Measurements from ENCODE around the gene RSPH10B. TPM values are rescaled to one million over a fixed set of nuclear protein-coding genes. Genes with fewer than 3 reads are reported as not detected.
"Not testable (repeated sequence)": the region's sequence is repeated elsewhere in the genome, so short reads cannot be mapped to it uniquely, and the experiment has no call there.

The RSPH10B gene
- total RNA-seq, 1 donor from 2014 or later = 0.11 TPM

GRCh38 chr7:5997210-5997808, 26.8 kb upstream of the RSPH10B start:
- Histone ChIP-seq H3F3A (ENCODE audit: low read depth) (peaks cover 7% of the 10 kb centered on the region), H3K79me2 (ENCODE audit: low read depth) (no peaks in the 10 kb centered on the region), H3K4me3 (no peak overlapping the region), H3K9ac (no peak overlapping the region), H3K36me3 (peaks cover 8% of the 10 kb centered on the region), H3K9me3 (ENCODE audit: low read depth) (no peaks in the 10 kb centered on the region), H3K27me3 (no peaks in the 10 kb centered on the region), H3K27ac (no peak overlapping the region), H2AFZ (replicated peaks) (no peak overlapping the region), H3K4me2 (no peak overlapping the region), H3K4me1 (no peaks in the 10 kb centered on the region), H4K20me1 (ENCODE audit: low read depth) (no peaks in the 10 kb centered on the region)
- Mint-ChIP-seq H3K9me3 (no peaks in the 10 kb centered on the region), H3K36me3 (peaks cover 18% of the 10 kb centered on the region), H3K4me1 (peaks cover 6% of the 10 kb centered on the region), H3K27ac (no peak overlapping the region), H3K4me3 (no peak overlapping the region), H3K27me3 (ENCODE audit: insufficient read depth, low read depth) (peaks cover 2% of the 10 kb centered on the region)
- DNase-seq (ENCODE audit: low spot score) = peak; percentile 72
- TF ChIP-seq EZH2phosphoT487 (IDR thresholded peaks at IDR 0.05) (no peak), EZH2 (IDR thresholded peaks at IDR 0.05) (no peak), CTCF (IDR thresholded peaks at IDR 0.05) (peak; percentile 68)

GRCh38 chr7:5987061-5987460, 16.6 kb upstream of the RSPH10B start:
- not testable (repeated sequence) for H3F3A ChIP-seq (ENCODE audit: low read depth); H3K9me3 ChIP-seq (ENCODE audit: low read depth); H3K9me3 Mint-ChIP-seq; H3K4me1 Mint-ChIP-seq; H3K27me3 Mint-ChIP-seq (ENCODE audit: insufficient read depth, low read depth); H3K27ac Mint-ChIP-seq; H3K79me2 ChIP-seq (ENCODE audit: low read depth); H3K4me1 ChIP-seq; H3K4me3 ChIP-seq; H3K27ac ChIP-seq; H4K20me1 ChIP-seq (ENCODE audit: low read depth); H2AFZ ChIP-seq (replicated peaks); H3K27me3 ChIP-seq; H3K4me2 ChIP-seq; H3K36me3 ChIP-seq; H3K4me3 Mint-ChIP-seq; DNase-seq (ENCODE audit: low spot score); H3K9ac ChIP-seq
- peaks cover 22% of the 10 kb centered on the region for H3K36me3 Mint-ChIP-seq

- not testable (repeated sequence) for H2AFZ ChIP-seq (replicated peaks); H3K4me3 Mint-ChIP-seq; DNase-seq (ENCODE audit: low spot score); H3K79me2 ChIP-seq (ENCODE audit: low read depth); H3K4me1 Mint-ChIP-seq; H3K9me3 ChIP-seq (ENCODE audit: low read depth); H3K9me3 Mint-ChIP-seq; H3F3A ChIP-seq (ENCODE audit: low read depth); H3K36me3 ChIP-seq; H3K4me1 ChIP-seq; H3K27ac ChIP-seq; H4K20me1 ChIP-seq (ENCODE audit: low read depth); H3K4me3 ChIP-seq; H3K27ac Mint-ChIP-seq; H3K27me3 ChIP-seq; H3K9ac ChIP-seq; H3K27me3 Mint-ChIP-seq (ENCODE audit: insufficient read depth, low read depth); H3K4me2 ChIP-seq
- peaks cover 14% of the 10 kb centered on the region for H3K36me3 Mint-ChIP-seq
Measured at GRCh38 chr7:5979680-5980314, 9.3 kb upstream of the RSPH10B start.

- H4K20me1 ChIP-seq (ENCODE audit: low read depth); H3K27me3 Mint-ChIP-seq (ENCODE audit: insufficient read depth, low read depth); H3K36me3 ChIP-seq; H3K4me1 ChIP-seq; H3K9ac ChIP-seq; H3K9me3 ChIP-seq (ENCODE audit: low read depth); H3K36me3 Mint-ChIP-seq; H3K4me3 Mint-ChIP-seq; H3F3A ChIP-seq (ENCODE audit: low read depth); H3K4me3 ChIP-seq; H2AFZ ChIP-seq (replicated peaks); H3K4me2 ChIP-seq; H3K4me1 Mint-ChIP-seq; DNase-seq (ENCODE audit: low spot score); H3K9me3 Mint-ChIP-seq; H3K27ac Mint-ChIP-seq; H3K79me2 ChIP-seq (ENCODE audit: low read depth); H3K27me3 ChIP-seq; H3K27ac ChIP-seq: not testable (repeated sequence)
Measured at GRCh38 chr7:5973580-5973979, 3.1 kb upstream of the RSPH10B start.

- not testable (repeated sequence) for H3K27ac Mint-ChIP-seq; H3K4me3 Mint-ChIP-seq; H3K4me3 ChIP-seq; H3K9me3 ChIP-seq (ENCODE audit: low read depth); H3K9me3 Mint-ChIP-seq; H3K4me1 Mint-ChIP-seq; H3K9ac ChIP-seq; H3K36me3 Mint-ChIP-seq; H4K20me1 ChIP-seq (ENCODE audit: low read depth); H2AFZ ChIP-seq (replicated peaks); DNase-seq (ENCODE audit: low spot score); H3K36me3 ChIP-seq; H3K27ac ChIP-seq; H3K27me3 Mint-ChIP-seq (ENCODE audit: insufficient read depth, low read depth); H3K4me2 ChIP-seq; H3K79me2 ChIP-seq (ENCODE audit: low read depth); H3F3A ChIP-seq (ENCODE audit: low read depth); H3K4me1 ChIP-seq; H3K27me3 ChIP-seq
Measured at GRCh38 chr7:5963810-5964209, 6.7 kb downstream of the RSPH10B start.

GRCh38 chr7:5963205-5963604, 7.3 kb downstream of the RSPH10B start:
- H2AFZ ChIP-seq (replicated peaks); H3K27ac ChIP-seq; H3K4me1 Mint-ChIP-seq; H3K36me3 ChIP-seq; H4K20me1 ChIP-seq (ENCODE audit: low read depth); H3K4me3 ChIP-seq; H3K9ac ChIP-seq; H3F3A ChIP-seq (ENCODE audit: low read depth); H3K27me3 ChIP-seq; DNase-seq (ENCODE audit: low spot score); H3K27ac Mint-ChIP-seq; H3K4me2 ChIP-seq; H3K9me3 Mint-ChIP-seq; H3K36me3 Mint-ChIP-seq; H3K79me2 ChIP-seq (ENCODE audit: low read depth); H3K4me1 ChIP-seq; H3K9me3 ChIP-seq (ENCODE audit: low read depth); H3K27me3 Mint-ChIP-seq (ENCODE audit: insufficient read depth, low read depth); H3K4me3 Mint-ChIP-seq: not testable (repeated sequence)

GRCh38 chr7:5934945-5935450, 35.5 kb downstream of the RSPH10B start:
- DNase-seq (ENCODE audit: low spot score); H3K27ac Mint-ChIP-seq; H3K4me1 ChIP-seq; H2AFZ ChIP-seq (replicated peaks); H3K9me3 ChIP-seq (ENCODE audit: low read depth); H3K79me2 ChIP-seq (ENCODE audit: low read depth); H3K4me3 ChIP-seq; H3K36me3 Mint-ChIP-seq; H3K27me3 ChIP-seq; H3K27ac ChIP-seq; H3K4me1 Mint-ChIP-seq; H3K9ac ChIP-seq; H3F3A ChIP-seq (ENCODE audit: low read depth); H3K4me3 Mint-ChIP-seq; H3K27me3 Mint-ChIP-seq (ENCODE audit: insufficient read depth, low read depth); H4K20me1 ChIP-seq (ENCODE audit: low read depth); H3K4me2 ChIP-seq; H3K9me3 Mint-ChIP-seq; H3K36me3 ChIP-seq: not testable (repeated sequence)

Measured in neural progenitor cell (in vitro differentiated cells).